Panc1 (cell line): Measurements from ENCODE around the gene CAMK1D.

Experiments used
- CTCF ChIP-seq: fragments of 450-650 bp; IDR thresholded peaks from 2 replicates; pipeline ENCODE4 v1.5.1; 2017; ENCODE audit warnings: mild to moderate bottlenecking
- POLR2AphosphoS5 ChIP-seq: IDR thresholded peaks from 2 replicates; pipeline ENCODE4 v1.6.1; 2012; ENCODE audit warnings: mild to moderate bottlenecking, low read depth, low read length, moderate library complexity
- REST ChIP-seq, 2 experiments: IDR thresholded peaks; 2 replicates each; pipeline ENCODE4 v1.6.1; 2011 to 2012; ENCODE audit warnings: low read depth in 2 of 2, control low read depth in 1 of 2, low read length in 1 of 2, mild to moderate bottlenecking in 1 of 2, moderate library complexity in 1 of 2; ENCODE audit not compliant: insufficient read depth in 1 of 2

- TF ChIP-seq CTCF (no peak), POLR2AphosphoS5 (no peak), REST (IDR thresholded peaks at IDR 0.05; ENCODE audit: insufficient read depth in 1 of 2, low read depth in 2 of 2, low read length in 1 of 2) (no peak)
Observed at GRCh38 chr10:12444981-12445700, 95.8 kb downstream of the CAMK1D start.
